NCI-H1436 treated with DMSO at 0.1 percent for 48 hours (cell line): ENCODE results near the gene MARK2.
A peak's percentile ranks its signal among the peaks of the same experiment; 100 is the strongest.

Experiments used
- DNase-seq: peaks from one replicate; lab custom pipeline; 2025; lab: John Stamatoyannopoulos, UW

The MARK2 gene

DNA sequence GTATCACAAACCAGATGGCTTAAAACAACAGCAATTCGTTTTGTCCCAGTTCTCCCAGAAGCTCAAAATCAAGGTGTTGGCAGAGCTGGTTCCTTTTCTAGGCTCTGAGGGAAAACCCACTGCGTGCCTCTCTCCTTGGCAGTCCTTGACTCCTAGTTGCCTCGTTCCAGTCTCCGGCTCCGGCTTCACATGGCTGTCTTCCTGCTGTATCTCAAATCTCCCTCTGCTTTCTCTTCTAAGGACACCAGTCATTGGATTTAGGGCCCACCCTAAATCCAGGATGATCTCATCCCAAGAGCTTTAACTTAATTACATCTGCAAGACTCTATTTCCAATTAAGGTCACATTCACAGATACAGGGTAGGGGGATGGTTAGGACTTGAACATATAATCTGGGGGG, 90.7 kb downstream of the MARK2 start:
- no peak for DNase-seq

DNA sequence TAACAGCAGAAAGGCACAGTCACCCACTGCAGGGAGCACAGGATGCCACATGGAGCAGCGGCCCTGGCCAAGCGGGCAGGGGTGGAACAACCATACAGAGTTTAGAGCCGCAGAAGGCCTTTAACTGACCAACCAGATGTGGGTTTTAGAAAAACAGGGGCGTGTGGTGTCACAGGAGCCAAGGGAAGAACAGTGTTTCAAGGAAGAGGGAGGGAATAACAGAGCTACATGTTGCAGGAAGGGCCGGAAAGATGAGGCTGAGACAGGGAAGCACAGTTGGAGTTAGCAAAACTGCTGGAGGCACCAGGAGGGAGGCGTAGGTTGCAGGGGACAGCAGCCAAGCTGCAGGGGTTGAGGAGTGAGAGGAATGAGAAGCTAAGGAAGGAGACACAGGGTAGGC, 92.1 kb downstream of the MARK2 start:
- no peak for DNase-seq

DNA sequence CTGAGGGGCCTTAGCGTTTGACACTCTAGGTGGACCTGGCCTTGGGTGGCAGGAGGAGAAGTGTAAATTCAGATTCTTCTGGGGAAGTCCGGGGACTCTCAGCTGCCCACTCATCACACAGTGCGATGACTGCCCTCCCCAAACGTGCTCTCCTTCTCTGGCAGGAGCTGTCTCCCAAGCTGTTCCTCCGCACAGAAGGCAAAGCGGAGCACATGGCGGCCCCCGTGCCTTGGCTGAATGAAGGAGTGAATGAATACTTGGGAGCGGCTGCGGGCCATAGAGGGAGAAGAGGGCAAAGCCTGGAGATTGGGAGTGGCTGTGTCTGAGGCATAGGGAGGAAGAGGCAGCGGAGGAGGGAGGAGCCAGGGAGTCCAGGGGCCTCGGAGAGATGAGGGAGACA, 93.0 kb downstream of the MARK2 start:
- DNase-seq: no peak

DNA sequence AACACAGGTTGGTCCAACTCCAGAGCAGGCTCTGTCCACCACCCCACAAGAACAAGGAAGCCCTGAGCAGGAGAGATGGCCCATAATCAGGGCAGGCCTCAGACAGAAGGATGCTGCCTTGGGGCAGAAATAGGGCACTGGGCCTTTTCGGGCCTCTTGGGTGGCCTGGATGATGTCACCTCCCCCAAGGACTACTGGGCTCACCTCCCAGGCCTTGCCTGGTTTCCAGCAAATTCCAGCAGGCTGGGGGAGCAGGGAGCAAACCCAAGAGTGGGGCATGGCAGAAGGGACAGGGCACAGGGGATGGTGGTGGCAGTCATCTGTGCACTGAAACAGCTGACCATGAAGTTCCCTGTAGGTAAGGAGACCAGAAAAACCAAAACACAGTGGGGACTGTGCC, 94.5 kb downstream of the MARK2 start:
- no peak for DNase-seq

DNA sequence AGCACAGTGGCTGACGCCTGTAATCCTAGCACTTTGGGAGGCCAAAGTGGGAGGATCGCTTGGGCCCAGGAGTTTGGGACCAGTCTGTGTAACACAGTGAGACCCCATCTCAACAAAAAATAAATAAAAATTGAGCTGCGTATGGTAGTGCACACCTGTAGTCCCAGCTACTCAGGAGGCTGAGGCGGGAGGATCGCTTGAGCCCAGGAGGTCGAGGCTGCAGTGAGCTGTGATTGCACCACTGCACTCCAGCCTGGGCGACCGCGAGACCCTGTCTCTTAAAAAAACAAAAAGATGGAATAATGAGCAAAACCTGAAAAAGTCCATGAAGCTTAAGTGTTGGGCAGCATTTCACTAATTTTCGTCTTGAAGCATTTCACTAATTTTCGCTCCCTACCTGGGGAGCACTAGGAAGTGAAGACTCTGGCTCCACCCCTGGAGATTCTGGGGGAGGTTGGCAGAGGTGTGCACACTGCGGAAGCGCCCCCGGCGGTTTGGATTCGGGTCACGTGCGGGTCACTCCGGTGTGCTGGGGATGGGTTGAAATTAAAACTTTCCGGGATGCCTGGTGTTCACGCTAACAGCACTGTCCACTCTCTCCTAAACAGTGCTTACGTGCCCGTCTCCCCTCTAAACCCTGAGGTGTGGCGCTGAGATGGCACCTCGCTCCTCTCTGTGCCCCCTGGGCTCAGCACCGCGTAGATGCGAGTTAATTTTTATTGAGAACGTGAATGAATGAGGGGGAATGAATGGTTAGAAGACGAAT, 99.0 kb downstream of the MARK2 start:
- DNase-seq: no peak

DNA sequence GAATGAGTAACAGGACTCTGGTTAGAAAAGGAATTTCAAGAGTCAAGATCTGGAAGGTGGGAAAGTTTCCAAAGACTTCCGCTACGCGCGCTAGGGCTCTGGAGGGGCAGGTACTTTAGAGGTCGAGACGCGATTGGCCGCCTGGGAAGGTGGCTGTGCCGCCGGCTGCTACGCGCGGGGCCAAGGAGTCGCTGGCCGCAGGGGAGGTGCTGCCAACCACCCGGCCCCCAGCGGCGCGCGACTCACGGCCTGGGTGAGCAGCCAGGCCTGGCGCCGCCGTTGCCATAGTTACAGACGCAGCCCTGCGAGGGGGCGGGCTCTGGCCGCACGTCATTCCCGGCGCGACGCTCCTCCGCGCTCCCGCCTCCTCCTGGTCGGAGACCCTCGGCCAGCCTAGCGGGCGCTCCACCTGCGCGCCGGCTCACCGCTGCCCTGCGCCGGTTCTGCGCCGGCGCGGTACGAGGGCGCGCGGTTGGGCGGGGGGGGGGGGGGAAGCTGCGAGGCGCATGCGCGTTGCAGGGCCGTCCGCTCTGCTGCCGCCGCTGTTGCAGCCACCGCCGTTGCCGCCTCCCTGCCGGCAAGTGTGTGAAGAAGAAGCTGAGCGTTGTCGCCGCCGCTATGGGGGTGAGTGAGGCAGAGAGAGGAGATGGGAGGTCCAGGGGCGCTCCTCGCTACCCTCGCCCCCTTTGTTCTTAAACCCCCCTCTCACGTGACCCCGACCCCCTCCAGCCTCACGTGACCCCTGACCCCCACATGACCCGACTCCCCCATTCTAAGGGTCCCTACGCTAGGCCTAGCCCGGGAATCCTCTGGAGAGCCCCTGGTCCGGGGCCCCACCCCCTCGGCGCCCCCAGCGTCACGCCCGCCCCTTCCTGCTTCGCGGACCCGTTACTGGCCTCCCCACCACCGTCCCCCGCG, 99.8 kb downstream of the MARK2 start, which contains the start of gene NAA40:
NAA40 (plus strand) TSS at position 524 of the 918 bp plus-strand sequence; CDS start at position 619, 95 bp downstream.
- DNase-seq: peak; percentile 63

DNA sequence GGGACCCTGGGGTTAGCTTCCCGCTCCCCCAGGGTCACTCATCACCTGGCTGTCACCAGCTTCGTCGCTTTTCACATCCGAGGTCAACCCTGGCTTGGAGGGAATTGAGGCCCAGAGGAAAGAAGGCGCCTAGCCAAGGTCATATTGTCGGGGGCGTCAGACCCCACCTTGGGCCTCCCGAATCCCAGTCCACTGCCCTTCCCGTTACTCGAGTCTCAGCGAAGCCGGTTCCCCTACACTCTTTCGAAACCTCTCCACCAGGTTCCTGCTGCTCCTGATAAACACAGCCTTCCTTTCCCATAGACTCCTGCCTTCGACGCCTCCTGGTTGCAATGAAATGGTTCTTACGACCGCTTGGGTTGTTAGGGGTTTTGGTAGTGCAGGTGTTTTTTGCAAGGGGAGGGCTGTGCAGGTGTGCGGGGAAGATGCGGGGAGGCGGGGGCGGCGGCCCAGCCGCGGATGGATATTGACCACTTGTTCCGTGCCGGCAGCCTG, 100.5 kb downstream of the MARK2 start:
- DNase-seq: no peak

DNA sequence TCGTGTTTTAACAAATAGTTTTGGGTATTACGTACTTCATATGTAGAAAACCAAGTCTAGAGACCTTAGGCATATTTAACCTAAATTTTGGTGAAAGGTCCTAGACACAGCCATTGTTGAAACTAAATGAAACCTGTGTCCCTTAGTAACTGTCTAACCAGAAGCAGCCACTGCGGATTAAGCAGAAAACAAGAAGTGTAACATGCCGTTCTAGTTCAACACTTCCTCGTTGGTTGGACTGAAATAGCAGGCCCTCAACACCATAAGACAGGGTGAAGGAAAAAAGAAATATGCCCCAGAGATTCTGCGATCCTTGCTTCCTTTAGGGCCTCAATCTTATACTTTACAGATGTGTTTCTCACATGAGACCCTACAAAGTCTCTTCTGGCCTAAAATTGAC, 101.9 kb downstream of the MARK2 start:
- no peak for DNase-seq

DNA sequence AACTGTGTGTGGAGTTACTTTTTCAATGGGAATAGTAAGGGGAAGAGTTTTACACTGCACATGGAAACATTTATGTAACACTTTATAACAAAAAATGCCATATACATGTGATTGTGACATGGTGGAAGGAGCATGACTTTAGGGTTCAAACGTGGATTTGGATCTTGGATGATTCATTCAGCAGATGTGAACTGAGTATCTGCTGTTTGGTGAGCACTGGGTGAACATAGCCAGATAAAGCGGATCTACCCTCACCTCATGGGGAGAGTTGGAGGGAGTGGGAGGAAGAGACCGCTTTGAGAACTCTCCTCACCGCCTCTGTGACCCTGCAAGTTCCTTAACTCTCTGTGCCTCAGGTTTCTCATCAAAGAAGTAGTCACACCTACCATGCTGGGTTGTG, 103.0 kb downstream of the MARK2 start:
- no peak for DNase-seq

DNA sequence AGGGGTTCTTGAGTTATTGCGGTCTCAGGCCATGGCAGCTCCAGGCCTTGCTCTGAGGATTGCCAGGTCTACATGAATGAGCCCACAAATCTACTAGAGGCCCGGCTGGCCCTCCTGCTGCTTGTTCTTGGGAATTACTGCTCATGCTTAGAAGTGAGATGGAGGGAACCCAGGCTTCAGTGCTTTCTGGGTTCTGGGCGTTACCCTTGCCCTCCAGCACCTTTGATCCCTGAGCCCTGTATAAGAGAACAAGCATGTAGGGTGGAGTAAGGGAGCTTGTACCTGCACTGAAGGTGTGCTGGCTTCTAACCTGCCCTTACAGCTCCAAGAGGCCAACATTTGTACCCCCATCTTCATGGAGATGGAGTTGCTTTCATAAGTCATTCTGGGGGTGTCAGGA, 103.9 kb downstream of the MARK2 start:
- no peak for DNase-seq

DNA sequence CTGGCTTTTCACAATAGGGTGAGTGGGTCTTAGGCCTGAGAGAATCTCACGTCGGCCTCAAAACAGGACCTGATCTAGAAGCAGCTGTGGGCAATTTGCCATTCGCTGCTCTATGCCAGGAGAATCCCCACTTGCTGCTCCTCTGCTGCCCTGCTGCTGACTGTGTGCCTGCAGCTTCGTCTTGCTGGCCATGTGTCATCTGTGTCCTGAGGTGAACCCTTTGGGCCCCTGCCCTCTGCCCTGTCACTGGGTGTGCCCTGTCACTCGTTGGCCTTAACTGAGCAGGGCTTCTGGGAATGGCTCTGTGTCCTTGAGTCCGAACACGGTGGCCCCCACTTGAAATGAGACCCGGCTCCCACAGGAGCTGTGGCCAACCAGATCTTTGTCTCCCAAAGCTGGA, 106.1 kb downstream of the MARK2 start:
- no peak for DNase-seq

DNA sequence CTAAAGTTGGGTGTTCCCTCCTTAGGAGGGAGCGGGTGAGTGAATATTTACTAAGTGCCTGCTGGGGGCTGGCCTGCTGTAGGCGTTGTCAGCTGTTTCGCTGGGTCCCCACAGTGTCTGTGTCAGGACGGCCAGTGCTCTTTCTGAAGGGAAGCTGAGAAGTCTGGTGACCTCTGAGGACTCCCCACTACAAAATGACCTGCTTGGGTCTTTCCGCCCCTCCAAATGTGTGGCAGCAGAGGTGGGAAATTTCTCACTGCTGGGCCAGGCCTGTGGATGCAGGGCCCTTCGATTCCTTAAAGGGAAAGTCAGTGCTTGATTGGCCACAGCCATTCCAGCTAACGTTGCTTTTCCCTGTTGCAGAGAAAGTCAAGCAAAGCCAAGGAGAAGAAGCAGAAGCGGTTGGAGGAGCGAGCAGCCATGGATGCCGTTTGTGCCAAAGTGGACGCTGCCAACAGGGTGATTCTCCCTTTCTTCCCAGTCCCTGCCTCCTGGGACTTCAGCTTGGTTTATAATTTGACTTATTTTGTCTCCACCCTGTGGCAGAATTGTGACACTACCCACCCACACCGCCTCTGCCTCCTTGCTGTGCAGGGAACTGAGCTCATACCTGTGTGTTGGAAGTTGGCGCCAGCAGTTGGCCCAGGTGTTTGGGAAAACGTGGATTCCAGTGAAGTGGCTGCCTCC, 106.7 kb downstream of the MARK2 start:
- DNase-seq: no peak

DNA sequence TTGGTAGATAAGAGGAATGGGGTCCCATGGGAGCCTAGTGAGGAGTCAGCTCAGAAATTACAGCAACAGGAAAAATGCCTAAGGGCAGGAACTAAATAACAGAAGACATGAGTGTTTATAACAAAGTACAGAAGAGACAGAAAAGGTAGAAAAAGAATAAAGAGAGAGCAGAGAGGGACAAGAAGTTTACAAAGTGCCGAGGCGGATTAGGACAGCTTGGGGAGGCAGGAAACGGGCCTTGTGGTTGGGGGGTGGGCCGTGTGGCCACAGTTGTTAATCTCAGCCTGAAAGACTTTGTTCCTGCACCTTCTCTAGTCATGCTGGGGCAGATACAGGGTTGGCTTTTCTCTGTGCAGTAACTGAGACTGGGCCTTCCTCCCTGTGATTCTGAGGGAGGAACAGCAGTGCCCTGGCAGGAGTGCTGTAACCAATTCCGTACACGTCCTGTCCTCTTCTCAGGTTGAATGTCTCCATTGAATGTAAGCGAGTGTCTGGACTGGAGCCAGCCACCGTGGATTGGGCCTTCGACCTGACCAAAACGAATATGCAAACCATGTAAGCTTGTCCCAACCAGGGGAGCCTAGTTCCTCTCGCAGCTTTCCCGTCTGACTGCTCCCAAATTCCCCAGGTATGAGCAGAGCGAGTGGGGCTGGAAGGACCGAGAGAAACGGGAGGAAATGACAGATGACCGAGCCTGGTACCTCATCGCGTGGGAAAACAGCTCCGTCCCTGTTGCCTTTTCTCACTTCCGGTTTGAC, 113.0 kb downstream of the MARK2 start:
- DNase-seq: no peak

DNA sequence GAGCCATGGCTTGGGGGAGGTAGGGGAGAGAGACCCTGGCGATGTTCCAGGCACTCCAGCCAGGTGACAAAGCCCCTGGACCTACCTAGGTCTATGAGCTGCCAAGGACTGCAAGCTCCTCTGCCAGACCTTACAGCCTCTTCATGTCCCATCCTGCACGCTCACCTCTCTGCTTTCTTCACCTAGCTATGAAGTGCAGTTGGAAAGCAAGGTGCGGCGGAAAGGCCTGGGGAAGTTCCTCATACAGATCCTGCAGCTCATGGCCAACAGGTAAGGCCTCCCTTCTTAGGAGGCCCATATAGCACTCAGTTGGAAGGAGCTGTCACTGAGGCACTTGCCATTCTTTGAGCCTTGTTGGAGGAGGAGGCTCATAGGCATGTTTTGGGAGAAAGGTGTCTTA, 113.7 kb downstream of the MARK2 start:
- no peak for DNase-seq

DNA sequence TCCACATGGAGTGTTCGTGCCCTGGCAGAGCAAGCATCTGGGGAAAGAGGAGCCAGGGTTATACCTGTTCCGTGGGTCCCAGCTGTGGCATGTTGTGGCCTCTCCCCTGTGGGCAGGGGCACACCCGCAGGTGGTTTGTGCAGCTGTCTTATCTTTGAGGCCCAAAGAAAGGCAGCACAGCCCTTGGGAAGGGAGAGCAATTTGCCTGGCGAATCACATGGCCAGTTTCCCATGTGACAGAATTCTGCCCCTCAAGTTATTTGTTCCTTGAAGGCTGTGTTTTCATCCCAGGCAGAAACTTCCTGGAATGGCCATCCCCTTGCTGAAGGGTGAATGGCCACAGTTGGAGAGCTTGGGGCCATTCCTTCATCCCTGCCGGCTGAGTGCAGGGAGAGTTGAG, 119.1 kb downstream of the MARK2 start:
- DNase-seq: no peak
